HG03571 (cell line): ENCODE results near the gene RNLS.
A peak's percentile ranks its signal among the peaks of the same experiment; 100 is the strongest.

Experiments used
- ATAC-seq: cut with Tn5 transposase; IDR thresholded peaks from one replicate; pipeline ENCODE4 v1.9.1; 2021; ENCODE audit not compliant: unreplicated experiment

The RNLS gene

DNA sequence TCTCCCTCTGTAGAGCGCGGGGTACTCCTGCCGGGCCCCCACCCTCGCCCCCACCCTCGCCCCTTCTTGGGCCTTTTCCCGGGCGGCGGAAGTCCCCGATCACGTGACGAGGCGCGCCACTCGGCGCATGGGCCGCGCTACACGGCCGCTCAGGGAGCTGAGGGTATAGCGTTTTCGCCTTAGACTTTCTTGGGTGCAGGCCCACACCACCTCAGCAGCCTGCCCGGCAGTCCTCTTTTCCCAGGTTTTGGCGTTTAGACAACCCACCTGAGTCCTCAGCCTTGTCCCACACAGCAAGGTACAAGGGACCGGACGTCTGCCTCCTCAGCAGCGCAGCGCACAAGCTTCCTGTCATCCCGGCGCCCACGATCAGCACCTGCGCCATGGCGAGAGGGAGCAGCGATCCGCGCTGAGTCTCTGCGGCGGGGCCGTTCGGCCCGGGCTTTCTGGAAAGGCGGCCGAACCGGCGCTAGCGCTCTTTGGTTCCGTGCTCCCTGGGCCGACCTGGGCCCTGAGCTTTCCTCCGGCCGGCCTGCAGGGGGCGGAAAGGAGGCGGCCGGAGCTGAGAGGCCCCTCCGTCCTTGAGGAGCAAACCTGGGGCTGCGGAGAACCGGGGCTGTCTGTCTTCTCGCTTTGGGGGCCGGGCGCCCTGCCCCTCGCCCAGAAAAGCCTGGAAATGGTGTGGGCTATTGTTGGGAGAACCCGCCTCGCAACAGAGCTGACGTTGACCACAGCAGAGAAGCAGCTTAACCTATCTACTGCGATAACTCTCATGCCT, at the start of gene RNLS:
Gene RNLS (minus strand): TSS at position 513 of the 778 bp plus-strand sequence.
- peak; percentile 70 for ATAC-seq

DNA sequence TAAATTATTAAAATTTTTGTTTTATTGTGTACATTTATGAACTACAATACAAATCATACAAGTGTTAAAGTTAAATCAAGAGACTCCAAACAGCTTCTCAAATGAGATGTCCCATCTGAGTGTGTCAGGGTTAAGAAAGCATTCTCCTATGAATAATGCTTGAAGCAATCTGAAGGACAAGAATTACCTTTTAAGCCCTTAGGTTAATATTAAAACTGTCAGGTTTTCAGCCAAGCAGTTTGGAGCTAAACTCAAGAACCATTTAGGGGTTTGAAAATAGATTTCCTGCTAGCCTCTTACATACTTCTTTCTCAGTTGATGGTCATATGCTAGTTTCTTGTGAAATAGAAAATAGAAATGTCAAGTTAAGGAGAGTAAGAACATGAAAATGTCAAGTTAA, 41.7 kb upstream of the RNLS start:
- no peak for ATAC-seq

DNA sequence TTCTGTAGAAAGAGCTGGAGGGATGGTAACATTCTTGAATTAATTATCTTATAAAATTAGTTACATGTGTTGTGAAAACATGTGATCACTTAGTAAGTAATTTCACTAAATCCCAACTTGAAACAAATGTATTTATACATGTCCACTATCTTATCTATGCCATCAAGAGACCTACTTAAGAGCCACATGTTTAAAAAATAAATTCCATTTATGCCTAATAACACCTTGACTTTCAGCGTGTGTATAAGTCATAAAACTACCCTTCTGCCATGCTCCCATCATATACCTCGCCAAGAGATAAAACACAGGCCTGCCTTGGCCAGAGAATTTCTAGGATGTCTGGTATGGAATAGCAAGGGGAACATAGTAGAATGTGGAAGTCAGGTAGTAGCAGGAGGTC, 40.7 kb upstream of the RNLS start:
- no peak for ATAC-seq

DNA sequence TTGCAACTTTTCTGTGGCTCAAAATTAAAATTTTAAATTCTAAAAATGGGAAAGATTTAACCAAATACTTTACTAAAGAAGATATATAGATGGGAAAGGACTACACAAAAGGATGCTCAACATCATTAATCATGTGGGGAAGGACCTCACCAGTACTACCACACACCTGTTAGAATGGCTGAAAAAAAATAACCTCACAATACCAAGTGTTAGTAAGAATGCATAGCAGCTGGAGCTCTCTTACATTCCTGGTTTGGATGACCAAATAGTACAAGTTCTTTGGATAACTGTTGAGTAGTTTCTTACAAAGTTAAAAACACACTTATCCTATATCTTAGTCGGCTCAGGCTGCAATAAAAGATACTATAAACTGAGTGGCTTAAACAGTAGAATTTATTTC, 37.3 kb upstream of the RNLS start:
- ATAC-seq, result no peak

DNA sequence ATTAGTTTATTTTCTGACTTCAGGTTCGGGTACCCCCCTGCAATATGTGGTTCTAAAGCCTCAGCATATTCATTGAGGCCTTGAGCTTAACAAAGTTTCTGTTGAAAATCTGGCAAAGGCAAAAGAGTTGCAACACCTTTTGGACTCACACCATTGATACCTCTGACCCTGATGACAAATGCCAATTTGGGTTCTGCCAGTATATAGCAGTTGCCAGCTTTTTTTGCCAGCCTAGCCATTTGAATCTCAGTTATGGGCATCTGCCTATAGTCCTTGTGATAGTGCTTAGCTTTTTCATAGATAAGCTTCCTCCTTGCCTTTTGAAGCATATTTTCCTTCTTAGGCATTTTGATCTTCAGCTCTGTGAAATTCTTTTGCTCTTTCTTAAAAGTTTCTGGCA, 35.4 kb upstream of the RNLS start:
- no peak for ATAC-seq

DNA sequence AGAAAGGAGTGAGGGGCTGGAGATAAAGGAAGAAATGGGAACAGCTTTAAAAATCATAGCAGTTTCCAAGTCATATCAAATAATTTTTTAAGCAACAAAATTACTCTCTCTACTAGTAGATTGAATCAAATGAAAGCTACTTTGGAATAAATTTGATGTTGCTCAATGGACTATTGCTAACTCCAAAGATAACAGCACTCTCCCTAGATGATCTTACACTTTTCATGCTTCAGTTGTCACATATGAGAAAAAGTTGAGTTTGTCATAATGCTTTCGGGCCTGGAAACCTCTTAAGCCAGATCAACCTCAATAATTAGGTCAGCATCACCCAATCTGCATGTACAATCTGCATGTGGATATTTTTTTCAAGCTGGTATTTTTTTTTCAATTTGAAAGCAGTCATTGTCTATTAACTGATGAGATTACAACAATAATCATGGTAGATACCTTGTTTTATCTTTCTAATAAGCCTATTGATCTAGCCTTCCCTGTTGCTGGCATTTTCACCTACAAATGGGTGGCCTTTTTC, 34.7 kb upstream of the RNLS start:
- no peak for ATAC-seq

DNA sequence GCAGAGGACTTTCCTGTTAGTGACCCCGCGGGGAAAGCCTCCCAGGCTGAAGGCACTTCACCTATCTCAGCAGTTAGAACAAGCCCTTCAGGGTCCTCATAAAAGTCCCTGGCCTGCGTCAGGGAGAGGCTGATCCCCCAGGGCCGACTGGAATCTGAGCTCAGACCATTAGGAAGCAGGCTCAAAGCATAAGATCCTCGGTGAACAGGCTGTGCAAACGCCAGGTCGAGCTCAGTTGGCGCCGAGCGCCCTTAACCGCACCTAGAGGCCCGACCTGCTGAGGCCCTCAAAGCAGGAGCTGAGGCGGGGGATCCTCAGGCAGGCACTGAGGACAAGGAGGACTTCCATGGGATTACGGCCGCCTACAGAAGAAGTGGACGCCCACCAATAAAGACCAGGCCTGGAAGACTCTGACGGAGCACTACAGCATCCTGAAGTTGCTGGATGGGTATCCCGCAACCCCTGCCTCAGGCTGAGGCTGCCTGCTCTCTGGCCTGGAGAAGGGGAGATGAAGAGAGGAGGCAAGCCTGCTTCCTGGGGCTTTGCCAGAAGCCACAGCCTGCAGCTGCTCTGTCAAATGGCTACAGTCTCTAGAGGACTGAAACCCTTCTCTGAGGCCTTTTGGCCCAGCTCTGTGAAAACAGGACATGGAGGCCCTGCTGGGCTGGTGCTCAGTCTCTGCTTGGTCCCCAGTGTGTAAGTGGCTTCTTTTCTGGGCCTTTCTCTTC, 33.3 kb upstream of the RNLS start:
- ATAC-seq, result no peak

DNA sequence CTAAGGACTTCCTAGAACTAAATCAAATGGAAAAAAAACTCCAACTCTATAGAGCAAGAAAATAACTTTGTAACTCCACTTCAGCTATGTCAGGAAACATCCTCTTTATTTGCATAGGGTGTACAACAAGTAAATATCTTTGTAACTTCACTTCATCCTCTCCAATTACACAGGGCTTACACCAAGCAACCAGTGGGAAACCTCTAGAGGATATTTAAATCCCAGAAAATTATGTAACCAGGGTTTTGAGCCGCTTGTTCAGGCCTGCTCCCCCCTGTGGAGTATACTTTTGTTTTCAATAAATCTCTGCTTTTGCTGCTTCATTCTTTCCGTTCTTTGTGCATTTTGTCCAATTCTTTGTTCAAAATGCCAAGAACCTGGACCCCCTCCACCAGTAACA, 25.7 kb upstream of the RNLS start:
- no peak for ATAC-seq

DNA sequence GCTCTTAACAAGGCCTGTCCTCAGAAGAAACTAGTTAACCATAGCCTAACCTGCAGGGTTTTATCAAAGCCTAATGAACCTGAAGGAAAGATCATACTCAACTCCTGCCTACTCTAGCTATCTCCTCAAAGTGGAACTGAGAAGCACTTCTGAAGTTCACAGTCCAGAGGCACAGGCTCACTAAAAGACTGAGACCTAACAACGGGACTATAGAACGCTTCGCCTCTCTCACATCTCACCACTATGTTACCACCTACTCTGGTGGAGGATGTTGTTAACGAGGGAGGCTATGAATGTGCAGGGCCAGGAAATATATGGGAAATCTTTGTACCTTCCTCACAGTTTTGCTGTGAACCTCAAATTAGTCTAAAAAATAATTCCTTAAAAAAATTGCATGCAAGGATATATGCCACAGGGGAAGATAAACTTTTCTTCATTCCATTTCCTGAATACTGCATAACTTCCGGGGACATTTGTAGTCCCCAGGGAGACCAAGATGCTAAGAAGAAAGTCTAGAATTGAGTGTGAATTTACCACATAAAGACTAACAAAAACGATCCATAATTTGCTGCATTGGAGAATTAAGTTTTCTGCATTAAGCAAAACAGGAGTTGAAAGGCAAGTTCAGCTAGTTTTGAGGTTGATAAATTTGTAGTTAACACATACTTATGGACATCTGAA, 25.1 kb upstream of the RNLS start:
- ATAC-seq, result no peak

DNA sequence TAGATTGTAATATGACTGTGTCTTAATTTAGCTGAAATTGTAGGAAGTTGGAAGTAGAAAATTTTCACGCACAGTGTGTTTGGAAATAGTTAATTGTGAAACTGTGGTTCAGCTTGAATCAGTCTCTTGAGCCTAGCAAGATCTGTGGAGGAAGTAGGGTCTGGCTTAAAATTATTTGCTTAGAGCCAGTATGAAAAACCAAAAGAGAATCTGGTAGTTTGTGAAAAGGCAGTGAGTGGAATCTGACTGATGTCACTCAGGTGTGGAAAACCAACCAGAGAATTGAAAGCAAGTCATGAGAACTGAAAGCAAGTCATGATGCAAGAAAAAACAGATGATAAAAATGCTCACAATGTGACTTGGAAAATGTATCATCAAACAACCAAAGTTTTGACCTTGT, 14.9 kb upstream of the RNLS start:
- ATAC-seq, result no peak

DNA sequence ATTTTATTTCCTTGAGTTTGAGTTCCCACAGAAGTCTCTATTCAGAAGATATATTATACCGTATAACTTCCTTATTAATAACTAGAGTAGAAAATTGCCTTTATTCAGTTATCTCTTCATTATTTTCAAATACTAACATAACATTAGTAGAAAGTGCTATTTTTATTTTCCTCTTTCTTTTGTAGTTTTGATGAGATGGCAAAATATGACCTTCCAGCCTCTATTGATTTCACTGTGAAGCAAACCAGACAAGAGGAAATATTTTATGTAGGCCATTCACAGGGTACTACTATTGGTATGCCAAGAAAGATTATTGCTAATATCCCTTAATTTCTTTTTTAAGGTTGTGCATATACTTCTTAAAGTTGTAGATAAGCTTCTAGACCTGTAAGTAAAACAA, 11.4 kb upstream of the RNLS start:
- no peak for ATAC-seq

DNA sequence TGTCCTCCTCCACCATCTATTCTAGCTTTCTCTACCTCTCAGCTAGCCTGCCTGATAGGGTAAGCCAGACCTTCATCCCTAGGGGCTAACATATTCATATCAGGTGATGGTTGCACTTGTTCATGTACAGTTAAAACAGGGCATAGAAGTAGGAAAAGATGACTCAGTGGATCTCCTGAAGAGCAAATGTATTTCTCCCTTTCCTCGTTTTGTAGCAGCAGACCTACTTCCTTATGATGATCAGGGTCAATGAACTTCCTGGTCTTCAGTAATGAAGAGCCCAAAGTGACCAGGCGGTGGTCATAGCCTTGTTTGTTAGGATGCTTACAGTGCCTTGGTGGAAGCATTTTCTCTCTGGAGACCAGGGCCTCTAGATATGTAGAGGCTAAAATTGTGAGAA, 9.8 kb upstream of the RNLS start:
- ATAC-seq, result no peak

DNA sequence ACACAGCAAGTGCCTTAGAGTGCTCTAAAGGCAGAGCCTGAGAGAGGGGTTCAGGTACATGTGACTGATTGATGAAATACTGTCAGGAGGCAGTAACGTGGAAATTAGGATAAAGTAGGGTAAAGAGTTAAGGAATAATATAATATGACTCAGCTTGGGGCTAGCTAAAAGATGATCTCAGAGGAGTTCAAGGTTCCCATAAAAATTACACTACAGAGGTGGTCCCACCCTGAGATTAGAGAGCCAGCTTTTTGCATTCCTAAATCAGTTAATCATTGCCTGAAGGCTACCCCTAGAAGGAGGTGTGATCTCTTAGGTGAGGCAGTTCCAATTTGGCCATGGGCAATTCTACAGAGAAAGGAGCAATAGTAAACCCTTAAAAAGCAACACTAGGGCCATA, 9.3 kb upstream of the RNLS start:
- ATAC-seq, result no peak

DNA sequence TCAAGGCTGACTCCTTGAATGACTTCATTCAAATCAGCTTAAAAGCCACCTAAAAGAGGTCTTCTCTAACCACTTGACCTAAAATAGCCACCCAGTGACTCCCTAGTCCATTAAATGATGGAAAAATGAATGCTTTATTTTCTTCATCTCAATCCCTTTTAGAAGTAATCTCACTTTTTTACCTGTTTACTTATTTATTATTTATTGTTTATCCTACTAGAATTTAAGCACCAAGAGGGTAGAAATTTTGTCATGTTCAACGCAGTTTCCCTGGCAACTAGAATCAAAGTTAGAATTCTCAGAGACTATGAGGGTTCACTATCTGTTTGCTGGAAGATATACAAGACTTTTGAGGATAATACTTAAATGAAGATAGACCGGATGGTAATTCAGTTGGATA, 3.3 kb upstream of the RNLS start, which contains the start of gene LIPJ:
Gene LIPJ (plus strand): TSS at position 301 of the 400 bp plus-strand sequence. CDS start 3,926 bp downstream, outside the sequence.
- ATAC-seq, result no peak

DNA sequence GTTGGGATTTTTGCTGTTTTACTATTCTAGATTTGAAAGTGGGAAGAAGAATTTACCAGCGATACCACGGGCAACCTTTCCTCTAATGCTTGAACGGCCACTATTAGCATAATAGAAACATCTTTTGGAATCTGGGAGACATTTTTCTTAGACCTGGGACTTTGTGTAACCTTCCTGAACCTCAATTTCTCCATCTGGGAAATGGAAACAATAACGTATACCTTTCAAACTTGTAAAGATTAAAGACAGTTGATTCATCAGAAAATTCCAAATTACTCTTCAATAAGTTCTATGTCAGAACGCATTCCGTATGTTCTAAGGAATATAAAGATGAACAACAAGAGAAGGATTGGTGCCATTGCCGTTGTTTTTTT, 453 bp upstream of the RNLS start:
- ATAC-seq, result no peak

DNA sequence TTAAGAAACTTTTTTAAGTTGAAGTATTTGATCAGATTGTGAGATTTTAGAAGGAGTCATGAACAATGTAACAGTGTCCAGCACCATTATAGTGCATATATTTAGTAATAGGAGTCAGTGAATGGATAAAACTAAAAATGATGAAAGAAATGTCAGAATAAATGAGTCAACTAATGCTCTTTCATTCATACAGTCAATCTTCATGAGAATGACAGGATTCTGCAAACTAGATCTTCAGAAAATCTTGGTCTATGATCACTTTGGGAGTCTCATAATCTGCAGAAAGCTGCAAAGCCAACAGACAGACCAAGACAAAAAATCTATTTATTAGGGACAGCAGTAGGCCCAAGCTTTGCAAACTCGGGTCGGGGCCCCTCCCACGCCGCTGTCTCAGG, 710 bp downstream of the RNLS start:
- no peak for ATAC-seq

DNA sequence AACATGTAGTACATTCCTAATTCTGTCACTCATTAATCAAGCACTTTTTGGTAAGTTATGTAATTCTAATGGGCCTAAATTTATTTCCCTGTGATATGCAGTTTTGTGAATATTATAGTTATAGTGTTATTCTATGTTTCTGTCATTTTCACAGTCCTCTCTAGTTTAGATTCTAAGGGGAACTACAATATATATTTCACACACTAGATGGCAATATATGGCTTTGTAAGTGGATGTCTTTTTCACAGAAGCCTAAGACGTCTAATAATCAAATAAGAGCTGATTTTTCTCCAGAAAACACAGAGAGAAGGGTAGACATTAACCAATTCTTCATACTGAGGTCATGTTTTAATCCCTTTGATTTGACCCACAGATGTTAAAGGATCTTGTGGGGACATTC, 18.0 kb downstream of the RNLS start:
- ATAC-seq, result no peak

DNA sequence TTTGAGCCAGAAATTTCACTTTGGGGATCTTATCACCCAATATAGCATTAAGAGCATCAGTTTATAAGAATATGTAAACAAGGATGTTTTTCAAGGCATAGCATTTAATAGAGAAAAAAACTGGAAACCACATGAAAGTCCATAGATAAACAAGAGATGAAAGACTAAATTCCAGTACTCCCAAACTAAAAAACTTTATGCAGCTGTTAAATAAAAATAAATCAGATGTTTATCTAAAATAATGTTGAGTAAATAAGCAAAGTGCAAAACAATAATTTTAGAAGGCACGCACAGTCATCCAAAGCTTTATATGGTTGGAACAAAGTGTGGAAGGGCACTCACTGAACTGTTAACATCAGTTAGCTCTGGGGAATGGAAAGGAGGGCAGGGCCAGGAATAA, 21.0 kb downstream of the RNLS start:
- no peak for ATAC-seq

DNA sequence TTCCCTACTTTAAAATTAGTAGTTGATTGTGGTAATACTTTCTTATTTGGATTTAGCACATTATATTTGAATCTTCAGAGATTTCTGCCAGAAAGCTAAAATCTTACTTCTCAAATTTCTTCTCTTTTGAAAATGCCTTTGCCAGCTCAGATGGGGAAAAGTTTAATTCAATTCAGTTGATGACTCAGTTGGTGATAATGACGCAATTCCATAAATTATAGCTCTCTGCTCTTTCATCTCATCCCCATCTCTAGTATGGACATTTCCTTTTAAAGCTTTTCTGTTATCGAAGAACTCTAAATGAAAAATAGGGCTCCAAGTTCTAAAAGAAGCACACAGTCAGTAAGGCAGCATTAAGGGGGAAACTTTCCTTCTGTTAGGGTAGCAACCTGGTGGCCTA, 25.5 kb downstream of the RNLS start:
- no peak for ATAC-seq

DNA sequence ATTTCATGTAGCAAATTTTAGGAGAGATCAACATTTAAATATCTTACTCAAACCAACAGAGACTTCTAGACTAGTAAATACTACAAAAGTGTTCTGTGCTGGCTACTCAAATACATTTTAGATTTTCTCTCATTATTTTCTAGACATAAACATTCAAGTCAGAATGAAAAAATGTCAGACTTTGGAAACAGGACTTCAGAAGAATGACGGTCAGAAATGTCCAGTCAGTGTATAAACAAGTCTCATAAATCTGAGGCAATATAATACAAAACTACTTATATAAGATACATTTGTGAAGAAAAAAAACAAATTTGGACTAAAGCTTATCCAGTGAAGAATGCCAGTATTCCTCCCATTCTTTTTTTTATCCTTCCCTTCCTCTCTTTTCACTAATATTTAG, 25.9 kb downstream of the RNLS start:
- no peak for ATAC-seq

DNA sequence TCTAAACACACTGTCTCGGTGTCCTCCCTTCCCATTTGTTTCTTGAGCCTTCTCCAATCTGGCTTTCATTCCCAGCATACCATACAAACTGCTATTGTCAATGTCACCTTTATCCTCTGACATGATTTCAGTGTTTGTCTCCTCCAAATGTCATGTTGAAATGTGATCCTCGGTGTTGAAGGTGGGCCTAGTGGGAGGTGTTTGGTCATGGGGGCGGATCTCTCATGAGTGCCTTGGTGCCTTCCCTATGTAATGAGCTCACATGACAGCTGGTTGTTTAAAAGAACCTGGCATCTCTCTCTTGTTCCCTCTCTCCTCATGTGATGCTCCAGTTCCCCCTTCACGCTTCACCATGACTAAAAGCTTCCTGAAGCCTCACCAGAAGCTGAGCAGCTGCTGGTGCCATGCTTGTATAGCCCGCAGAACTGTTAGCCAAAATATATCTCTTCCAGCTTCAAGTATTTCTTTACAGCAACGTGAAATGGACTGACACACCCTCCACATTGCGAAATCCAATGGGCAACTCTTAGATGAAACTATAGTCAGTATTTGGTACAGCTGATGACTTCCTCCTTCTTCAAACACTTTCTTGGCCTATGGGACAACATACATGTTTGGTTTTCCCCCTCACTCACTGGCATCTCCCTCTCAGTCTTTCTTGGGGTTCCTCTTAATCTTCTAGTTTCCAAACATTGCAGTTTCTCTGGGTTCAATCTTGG, 27.8 kb downstream of the RNLS start:
- no peak for ATAC-seq
